ENCODE results near the gene CCS.
A peak's percentile ranks its signal among the peaks of the same experiment; 100 is the strongest.
"Not testable (repeated sequence)": the region's sequence is repeated elsewhere in the genome, so short reads cannot be mapped to it uniquely, and the experiment has no call there.

CCS gene

DNA sequence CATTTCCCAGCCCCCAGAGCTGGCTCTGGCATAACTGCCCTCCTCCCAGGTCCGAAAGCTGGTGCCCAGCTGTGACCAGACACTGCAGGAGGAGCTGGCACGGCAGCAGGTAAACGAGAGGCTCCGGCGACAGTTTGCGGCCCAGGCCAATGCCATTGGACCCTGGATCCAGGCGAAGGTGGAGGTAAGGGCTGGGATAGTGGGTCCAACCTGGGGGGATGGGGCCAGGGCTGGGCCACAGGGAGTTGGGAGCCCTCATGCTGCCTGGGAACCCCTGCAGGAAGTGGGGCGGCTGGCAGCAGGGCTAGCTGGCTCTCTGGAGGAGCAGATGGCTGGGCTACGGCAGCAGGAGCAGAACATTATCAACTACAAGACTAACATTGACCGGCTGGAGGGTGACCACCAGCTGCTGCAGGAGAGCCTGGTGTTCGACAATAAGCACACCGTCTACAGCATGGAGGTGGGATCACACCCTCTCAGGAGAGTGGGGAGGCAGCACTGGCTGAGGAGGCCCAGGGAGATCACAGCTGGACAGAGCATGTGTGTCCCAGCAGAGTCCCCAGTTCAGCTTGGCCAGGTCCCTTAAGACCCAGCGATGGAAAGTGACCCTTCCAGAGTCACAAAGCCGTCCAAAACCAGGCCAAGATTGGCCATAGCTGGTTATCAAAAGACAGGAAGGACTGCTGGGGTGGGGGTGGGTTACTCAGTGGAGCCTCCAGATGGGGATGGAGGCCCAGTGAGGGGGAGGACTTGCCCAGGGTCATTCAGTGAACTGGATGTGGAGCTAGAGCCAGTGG is 31.6 kb upstream of the CCS start:
- no peak for DNase-seq (ENCODE audit: low spot score)

DNA sequence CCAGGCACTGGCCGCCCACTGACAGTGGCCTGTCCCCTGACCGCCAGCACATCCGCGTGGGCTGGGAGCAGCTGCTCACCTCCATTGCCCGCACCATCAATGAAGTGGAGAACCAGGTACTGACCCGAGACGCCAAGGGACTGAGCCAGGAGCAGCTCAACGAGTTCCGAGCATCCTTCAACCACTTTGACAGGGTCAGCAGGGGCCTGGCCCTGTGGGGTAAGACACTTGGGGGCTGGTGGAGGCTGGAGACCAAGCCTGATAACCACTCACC is 31.1 kb upstream of the CCS start:
- no peak for DNase-seq (ENCODE audit: low spot score)

DNA sequence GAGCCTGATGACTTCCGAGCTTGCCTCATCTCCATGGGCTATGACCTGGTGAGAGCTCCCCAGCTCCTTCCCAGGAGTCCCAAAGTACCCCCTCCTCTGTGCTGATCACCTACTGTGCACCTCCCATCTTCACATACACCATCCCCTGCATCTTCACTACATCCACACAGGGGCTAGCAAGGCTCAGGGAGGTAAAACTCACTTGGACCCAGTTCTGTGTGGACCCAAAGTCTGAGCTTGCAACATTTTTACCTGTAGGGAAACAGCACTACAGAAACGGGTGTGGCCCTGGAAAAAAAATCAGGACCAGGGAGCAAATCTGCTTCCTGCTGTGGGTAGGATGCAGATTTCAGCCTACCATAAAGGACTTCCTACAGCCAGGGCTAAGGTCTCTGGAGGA is 30.7 kb upstream of the CCS start:
- no peak for DNase-seq (ENCODE audit: low spot score)

DNA sequence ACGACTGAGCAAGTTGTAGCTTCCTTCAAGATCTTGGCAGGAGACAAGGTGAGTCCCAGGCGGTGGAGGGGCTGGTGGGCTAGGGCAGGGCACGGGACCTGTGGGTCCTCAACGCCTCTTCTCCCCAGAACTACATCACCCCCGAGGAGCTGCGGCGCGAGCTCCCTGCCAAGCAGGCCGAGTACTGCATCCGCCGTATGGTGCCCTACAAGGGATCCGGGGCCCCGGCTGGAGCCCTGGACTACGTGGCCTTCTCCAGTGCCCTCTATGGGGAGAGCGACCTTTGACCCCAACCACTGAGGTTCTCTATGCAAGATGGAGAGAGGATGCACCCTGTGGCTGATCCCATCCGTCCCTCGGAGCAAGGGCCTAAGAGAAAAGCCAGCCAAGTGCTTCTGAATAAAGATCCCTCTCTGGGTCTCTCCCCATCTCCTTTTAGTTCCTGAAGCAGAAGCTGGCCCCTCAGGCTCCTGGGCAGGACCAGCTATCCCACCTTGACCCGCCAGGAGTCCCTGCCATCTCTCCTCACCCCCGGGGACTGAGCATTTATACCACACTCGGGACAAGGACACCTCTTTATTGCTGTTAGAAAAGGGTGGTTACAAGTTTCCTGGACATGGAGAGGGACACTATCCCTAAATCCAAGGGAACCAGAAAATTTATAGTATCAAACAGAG is 29.9 kb upstream of the CCS start:
- no peak for DNase-seq (ENCODE audit: low spot score)

DNA sequence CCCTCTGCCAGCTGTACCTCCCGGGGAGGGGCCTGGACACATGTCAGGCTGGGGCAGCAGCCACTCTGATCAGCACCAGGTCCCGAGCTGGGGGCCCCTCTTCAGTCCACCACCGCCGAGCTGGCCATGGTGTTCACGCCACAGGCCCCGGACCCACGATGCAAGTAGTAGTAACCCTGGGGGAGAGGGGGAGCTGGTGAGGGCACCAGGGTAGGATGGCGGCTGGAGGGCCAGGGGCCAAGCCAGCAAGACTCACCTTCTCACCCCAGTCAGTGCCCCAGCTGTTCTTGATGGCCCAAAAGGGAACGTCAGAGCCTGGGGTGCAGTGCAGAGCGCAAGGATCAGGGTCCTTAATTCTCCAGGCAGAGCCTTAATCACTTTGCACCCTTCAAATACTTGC is 29.2 kb upstream of the CCS start:
- DNase-seq (ENCODE audit: low spot score), result no peak

DNA sequence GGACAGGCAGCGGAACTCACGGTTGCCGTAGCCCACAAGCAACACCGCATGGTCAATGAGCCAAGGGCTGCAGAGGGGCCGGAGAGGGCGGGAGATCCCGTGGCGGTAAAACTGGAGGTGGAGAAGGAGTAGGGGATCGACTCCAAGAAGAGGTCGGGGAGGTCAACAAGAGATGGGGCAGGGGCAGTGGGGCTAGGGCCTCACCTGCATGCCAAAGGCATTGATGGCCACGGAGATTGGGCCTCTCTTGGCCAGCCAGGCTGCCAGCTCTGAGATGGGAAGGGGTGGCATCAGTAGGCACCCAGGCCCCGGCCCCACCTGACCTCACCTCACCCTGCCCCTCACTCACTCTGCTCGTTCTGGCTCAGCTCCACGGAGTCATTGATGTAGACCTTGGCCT is 28.4 kb upstream of the CCS start:
- no peak for DNase-seq (ENCODE audit: low spot score)

DNA sequence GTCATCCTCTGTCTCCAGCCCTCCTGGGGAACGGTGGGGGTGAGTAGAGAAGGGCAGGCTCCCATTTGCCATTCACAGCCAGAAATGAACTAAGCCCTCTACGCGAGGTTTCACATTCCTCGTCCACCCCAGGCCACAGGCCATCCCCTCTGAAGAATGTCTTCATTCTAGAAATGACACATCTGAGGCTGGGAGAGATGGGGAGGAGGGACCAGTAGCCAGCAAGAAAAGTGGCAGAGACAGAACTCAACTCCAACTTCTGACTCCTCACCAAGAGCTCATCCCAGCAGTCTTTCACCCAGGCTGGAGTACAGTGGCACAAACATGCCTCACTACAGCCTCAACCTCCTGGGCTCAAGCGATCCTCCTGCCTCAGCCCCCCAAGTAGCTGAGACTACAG is 28.0 kb upstream of the CCS start:
- DNase-seq (ENCODE audit: low spot score), result no peak

DNA sequence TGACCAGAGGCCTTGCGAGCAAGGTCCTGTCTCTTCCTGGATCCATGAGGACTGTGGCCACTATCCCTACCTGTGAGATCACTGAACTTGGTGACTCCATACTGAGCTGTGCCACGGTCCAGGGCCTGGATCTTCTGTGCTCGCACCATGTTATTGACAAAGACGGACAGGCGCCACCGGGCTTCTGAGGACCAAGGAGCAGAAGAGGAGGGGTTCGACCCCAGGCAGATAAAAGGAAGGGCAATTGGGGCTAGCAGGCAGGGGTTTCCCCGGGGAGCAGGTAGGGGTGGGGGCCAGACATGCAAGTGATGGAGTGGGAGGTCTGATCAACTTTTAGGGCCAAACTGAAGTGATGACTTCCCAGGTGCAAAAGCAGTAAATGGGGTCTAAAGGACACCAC is 26.8 kb upstream of the CCS start:
- no peak for DNase-seq (ENCODE audit: low spot score)

DNA sequence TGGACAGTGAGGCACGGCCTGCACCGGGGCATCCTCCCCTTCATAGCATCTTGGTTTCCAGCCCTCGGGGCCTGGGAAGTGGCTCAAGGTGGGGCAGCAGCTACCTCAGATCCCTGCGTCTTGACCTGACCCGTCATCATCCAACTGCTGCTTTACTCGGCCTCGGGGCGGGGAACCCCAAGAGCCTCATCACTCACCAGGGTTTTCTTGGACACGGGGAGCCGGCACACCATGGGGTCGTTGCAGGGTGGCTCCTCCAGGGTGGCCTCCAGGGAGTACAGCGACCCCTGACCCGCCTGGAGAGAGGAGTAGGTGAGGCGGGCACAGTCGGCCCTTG is 25.2 kb upstream of the CCS start:
- no peak for DNase-seq (ENCODE audit: low spot score)

DNA sequence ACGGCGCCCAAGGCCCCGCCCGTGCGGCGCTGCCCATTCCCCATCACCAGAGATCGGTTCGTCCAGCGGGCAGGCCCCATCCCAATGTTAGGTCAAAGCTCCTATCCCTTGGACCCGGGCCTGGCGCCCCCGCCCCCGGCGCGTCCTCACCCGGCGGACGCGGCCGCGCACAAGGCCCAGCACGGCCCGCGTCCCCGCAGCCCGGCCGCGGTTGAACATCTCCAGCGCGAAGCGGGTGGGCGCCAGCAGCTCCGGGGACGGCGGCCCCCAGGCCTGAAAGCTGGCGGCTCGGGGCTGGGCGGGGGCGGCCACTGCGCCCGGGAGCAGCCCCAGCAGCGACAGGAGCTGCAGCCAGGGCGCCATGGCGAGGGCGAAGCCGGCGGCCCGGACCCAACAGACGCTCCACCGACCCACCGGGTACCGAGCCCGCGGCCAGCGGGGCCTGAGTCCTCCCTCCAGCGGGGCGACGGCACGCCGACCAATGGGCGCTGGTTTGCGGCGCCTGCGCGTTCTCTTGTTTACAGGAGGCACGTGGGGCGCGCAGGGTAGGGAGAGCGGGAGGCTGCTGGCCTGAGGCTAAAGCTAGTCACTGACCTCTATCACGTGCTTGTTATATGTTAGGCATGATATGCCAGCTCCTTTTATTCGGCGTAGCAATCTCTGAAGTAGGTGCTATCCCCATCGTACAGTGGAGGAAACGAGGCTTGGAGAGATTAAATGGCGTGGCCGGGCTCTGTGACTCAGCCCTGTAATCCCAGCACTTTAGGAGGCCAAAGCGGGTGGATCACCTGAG is 24.7 kb upstream of the CCS start, which contains the start of gene CTSF:
CTSF (minus strand) TSS at position 483 of the 793 bp plus-strand sequence; CDS start at position 363, 120 bp downstream.
- peak; percentile 99 for DNase-seq (ENCODE audit: low spot score)

DNA sequence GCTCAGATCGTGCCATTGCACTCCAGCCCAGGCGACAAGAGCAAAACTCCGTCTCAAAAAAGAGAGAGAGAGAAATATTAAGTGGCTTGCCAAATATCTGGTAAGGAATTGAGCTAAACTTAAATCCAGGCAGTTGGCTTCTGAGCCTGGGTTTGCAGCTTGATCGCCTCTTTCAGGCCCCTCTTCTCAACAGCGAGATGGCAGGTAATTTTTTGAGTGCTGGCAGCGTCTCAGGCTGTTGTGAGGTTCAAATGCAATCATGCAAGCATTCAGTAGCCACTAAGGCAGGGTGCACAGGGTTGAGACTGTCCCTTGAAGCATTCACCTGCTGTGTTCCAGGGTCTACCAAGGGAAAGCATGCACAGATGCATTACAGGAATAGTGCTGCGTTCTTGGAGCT is 23.9 kb upstream of the CCS start:
- DNase-seq (ENCODE audit: low spot score), result no peak

DNA sequence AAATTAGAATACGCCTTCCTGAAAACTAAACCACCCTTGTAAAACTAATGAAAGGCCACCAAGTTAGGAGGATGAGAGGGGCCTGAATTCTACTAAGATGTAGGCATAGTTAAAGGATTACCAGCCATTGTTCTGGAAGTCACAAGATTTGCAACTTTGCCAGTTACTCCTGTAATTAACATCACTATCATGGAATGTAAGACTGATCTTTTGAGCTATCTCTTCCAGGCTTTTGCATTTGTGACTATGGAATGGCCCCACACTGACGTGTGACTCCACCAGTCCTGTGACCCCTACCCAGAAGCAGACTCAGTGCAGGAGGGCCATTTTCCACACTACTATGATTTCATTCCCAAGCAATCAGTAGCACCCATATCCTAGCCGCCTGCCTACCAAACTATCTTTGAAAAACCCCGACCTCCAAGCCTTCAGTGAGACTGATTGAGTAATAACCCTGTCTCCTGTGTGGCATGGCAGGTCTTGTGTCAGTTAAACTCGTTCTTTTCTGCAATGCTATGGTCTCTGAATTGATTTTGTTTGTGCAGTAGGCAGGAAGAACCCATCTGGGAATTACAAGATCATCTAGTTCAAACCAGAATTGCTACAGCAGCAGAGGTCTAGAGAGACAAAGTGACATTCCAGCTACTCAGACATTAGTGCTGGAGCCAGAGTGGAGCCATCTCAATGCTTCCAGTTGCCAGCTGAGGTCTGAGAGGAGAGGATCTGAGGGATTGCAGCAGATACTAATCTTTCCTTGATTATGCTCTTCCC is 22.7 kb upstream of the CCS start:
- DNase-seq (ENCODE audit: low spot score), result no peak

DNA sequence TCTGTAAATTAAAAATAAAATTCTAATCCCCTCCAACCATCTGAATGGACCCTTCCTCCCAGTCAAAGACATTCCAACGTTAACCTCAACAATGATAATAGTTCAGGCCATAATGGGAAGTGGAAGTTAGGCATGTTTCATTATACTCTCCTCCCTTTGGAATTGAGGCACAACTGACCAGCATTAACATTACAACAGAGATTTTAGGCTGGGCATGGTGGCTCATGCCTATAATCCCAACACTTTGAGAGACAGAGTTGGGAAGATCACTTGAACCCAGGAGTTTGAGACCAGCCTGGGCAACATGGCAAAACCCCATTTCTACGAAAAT is 22.2 kb upstream of the CCS start:
- DNase-seq (ENCODE audit: low spot score), result no peak

DNA sequence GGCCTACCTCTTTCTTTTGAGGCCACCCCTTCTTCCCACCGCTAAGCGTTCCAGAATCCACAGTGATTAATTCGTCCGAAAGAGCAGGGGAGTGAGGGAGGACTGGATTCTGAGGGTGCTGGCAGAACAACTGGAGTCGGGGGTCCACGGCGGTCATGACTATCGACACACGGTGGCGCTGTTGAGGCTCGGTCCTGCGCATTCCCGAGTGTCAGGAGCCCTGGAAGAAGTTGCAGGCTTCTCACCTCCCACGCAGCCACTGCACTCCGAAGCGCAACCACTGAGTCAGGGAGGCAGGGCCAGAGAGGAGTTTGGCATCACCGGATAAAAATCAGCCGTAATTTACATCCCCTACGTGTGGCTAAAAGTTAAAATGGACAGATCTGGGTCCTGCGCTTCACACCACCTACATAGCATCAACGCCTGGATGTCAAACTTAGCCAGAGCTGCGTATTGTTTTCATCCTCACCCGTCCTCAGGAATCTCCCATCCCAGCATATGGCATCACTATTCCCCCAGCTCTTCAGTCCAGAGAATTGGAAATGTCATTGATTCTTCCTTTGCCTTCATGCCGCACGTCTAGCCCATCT is 13.9 kb upstream of the CCS start:
- DNase-seq (ENCODE audit: low spot score), result peak; percentile 92

DNA sequence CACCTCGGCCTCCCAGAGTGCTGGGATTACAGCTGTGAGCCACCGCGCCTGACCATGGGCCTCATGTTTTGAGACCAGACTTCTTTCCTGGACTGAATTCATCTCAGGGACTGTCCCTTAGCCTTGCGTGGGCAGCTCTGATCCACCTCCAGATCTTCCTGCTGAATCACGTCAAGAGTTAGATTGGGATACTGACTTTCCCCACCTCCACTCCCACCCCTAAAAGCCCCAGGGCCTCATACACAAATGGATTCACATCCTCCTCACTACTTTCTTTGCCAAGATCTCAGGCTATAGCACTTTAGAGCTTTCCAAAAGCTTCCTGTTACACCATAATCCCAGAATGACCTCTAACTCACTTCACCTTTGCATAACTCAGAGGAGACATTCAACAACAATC is 12.2 kb upstream of the CCS start:
- no peak for DNase-seq (ENCODE audit: low spot score)

DNA sequence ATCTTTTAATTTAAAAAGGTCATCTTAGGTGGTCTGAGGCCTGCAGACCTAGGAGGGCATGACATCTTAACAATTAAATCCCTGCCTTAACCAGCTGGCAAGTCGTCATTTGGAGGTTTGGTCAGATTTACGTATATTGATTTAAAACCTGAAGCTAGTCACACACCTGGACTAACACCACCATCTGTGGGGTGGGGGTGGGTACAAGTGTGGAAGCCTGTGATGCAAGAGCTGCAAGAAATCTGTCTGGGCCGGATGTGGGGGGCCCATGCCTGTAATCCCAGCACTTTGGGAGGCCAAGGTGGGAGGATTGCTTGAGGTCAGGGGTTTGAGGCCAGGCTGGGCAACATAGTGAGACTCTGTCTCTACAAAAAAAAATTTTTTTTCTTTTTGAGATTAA is 11.7 kb upstream of the CCS start:
- DNase-seq (ENCODE audit: low spot score), result no peak

DNA sequence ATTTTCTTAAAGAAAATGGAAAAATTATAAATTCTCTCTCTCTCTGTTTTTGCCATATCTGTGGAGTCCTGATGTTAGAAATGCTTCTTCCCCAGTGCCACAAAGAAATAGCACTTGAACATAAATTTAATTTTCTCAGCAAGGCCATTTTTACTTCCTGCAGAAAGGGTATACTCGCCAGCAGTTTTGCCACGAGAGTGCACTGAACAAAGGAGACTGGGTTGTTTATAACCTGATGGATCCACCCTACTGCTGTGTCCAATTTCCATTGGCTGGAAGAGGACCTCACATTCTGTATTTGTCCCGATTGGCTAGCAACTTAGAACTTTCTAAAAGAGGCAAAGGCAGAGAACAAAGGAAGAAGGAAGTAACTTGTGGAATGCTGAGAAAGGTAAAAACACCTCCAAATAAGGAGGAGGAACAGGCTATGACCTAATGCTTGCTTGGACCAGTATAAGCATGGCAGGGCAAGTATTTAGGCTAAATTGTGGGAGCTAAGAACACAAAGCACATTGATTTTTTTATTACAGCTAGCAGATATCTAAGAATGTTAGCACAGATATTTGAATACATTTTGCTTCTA is 10.3 kb upstream of the CCS start:
- DNase-seq (ENCODE audit: low spot score), result not testable (repeated sequence)

DNA sequence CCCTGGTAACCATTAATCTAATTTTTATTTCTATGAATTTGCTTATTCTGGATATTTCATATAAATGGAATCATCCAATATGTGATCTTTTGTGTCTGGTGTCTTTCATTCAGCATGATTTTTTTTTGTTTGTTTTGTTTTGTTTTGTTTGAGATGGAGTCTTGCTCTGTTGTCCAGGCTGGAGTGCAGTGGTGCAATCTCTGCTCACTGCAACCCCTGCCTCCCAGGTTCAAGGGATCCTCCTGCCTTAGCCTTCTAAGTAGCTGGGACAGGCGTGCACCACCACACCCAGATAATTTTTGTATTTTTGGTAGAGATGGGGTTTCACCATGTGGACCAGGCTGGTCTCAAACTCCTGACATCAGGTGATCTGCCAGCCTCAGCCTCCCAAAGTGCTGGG is 7.5 kb upstream of the CCS start:
- not testable (repeated sequence) for DNase-seq (ENCODE audit: low spot score)

DNA sequence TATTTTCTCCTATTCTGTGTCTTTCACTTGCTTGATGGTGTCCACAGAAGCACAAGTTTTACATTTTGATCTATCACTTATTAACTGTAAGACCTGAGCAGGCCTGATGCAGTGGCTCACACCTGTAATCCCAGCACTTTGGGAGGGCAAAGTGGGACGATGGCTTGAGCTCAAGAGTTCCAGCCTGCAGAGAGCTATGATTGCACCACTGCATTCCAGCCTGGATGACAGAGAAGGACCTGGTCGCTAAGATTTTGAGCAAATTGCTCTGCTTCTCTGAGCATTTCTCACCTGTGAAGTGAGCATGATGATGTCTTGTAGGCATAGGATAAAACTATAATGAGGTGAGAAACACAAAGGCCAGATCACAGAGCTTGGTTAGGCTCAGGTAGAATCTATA is 6.8 kb upstream of the CCS start:
- no peak for DNase-seq (ENCODE audit: low spot score)

DNA sequence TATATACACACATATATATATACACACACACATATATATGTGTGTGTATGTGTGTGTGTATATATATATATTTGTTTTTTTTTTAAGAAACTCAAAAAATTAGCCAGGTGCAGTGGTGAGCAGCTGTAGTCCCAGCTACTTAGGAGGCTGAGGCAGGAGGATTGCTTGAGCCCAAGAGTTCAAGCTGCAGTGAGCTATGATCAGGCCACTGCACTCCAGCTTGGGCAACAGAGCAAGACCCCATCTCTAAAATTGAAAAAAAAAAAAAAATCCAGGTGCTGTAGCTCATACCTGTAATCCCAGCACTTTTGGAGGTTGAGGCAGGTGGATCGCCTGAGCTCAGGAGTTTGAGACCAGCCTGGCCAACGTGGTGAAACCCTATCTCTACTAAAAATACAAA is 3.7 kb upstream of the CCS start:
- DNase-seq (ENCODE audit: low spot score), result not testable (repeated sequence)

DNA sequence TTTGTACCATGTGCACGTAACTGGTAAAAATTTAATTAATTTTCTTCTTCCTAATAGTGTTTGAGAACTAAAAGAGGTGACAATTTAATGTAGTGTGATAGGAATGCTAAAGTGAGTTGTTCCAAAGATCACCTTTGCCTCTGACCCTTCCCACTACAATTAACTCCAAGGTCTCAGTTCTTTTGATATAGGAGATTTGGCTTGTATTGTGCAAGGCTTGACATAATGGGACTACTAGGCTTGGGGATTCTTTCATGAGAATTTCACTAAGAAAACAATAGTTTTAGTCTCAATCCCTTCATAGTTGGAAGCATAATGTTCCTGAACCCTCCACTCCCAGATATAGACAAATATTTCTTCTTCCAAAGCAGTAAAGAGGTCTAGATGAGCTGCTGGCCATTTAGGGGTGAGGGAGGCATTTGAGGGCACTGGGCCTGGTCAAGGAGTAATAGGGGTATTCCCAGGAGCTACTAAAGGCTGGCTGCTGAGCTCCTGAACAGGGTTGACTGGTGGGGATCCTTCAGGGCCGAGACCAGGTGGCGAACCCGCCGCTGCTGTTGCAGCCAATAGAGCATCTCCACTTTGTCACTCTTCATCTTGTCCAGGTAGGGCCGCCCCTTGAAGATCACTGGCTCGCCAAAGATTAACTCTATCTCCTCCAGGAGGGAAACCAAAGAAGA is 2.8 kb upstream of the CCS start:
- no peak for DNase-seq (ENCODE audit: low spot score)
